LoVo (cell line): ENCODE results near the gene DNMT1.
"Not testable (repeated sequence)": the region's sequence is repeated elsewhere in the genome, so short reads cannot be mapped to it uniquely, and the experiment has no call there.

Experiments used
- DNase-seq: peaks from one replicate; pipeline ENCODE4 v3.0.0-alpha.2; 2016; ENCODE audit warnings: low spot score

Gene DNMT1

GRCh38 chr19:10194500-10195198 is at the start of gene DNMT1:
TSS of gene DNMT1 (minus strand) at chr19:10194953. CDS start at chr19:10194899, 54 bp downstream.
- DNase-seq, result peak; percentile 96

- no peak for DNase-seq
Observed at GRCh38 chr19:10243606-10244005, 48.9 kb upstream of the DNMT1 start.

- DNase-seq, result not testable (repeated sequence)
Observed at GRCh38 chr19:10241826-10242449, 47.2 kb upstream of the DNMT1 start.

- no peak for DNase-seq
Observed at GRCh38 chr19:10238172-10238783, 43.5 kb upstream of the DNMT1 start.

GRCh38 chr19:10237702-10238101 is 42.9 kb upstream of the DNMT1 start:
- no peak for DNase-seq

- not testable (repeated sequence) for DNase-seq
Observed at GRCh38 chr19:10235409-10235808, 40.7 kb upstream of the DNMT1 start.

GRCh38 chr19:10235003-10235402 is 40.2 kb upstream of the DNMT1 start:
- DNase-seq, result no peak

- no peak for DNase-seq
Observed at GRCh38 chr19:10233946-10234345, 39.2 kb upstream of the DNMT1 start.

GRCh38 chr19:10231612-10232228 is 37.0 kb upstream of the DNMT1 start:
- no peak for DNase-seq

- peak; percentile 76 for DNase-seq
Observed at GRCh38 chr19:10230861-10231611, 36.3 kb upstream of the DNMT1 start, which contains the start of gene S1PR2. TSS of gene S1PR2 (minus strand) at chr19:10231331. CDS start at chr19:10224905, 6,426 bp downstream.

GRCh38 chr19:10230173-10230860 is 35.6 kb upstream of the DNMT1 start:
- peak; percentile 14 for DNase-seq

- DNase-seq, result peak; percentile 20
Observed at GRCh38 chr19:10228920-10229319, 34.2 kb upstream of the DNMT1 start.

GRCh38 chr19:10228393-10228792 is 33.6 kb upstream of the DNMT1 start:
- no peak for DNase-seq

GRCh38 chr19:10227026-10227971 is 32.5 kb upstream of the DNMT1 start:
- no peak for DNase-seq

- DNase-seq, result no peak
Observed at GRCh38 chr19:10226376-10227025, 31.7 kb upstream of the DNMT1 start.

- DNase-seq, result no peak
Observed at GRCh38 chr19:10226021-10226375, 31.2 kb upstream of the DNMT1 start.

GRCh38 chr19:10224337-10224736 is 29.6 kb upstream of the DNMT1 start:
- DNase-seq, result no peak

- no peak for DNase-seq
Observed at GRCh38 chr19:10223488-10224213, 28.9 kb upstream of the DNMT1 start.
